Ectodermal cell (in vitro differentiated cells): ENCODE results near the gene SLC25A26.

ENCODE experiments used
- H3K27ac ChIP-seq: 2 replicates; pipeline ENCODE4 v1.7.0; 2013; ENCODE audit warnings: mild to moderate bottlenecking, low read depth, low read length; ENCODE audit not compliant: insufficient read depth, poor library complexity, severe bottlenecking
- H3K27me3 ChIP-seq: 2 replicates; pipeline ENCODE4 v1.7.0; 2013; ENCODE audit warnings: mild to moderate bottlenecking, low read length; ENCODE audit not compliant: insufficient read depth, control insufficient read depth, poor library complexity, severe bottlenecking
- H3K36me3 ChIP-seq: one replicate; pipeline ENCODE4 v1.7.0; 2013; ENCODE audit warnings: low read length; ENCODE audit not compliant: control insufficient read depth, insufficient read depth
- H3K4me1 ChIP-seq: one replicate; pipeline ENCODE4 v1.7.0; 2013; ENCODE audit warnings: low read length; ENCODE audit not compliant: control insufficient read depth, insufficient read depth
- H3K4me3 ChIP-seq: 2 replicates; pipeline ENCODE4 v1.7.0; 2013; ENCODE audit warnings: low read depth, low read length, control low read depth; ENCODE audit not compliant: insufficient read depth
- H3K9me3 ChIP-seq: 2 replicates; pipeline ENCODE4 v1.7.0; 2013; ENCODE audit warnings: mild to moderate bottlenecking, low read length, moderate library complexity; ENCODE audit not compliant: control insufficient read depth
- WGBS, 2 experiments: methylation state at CpG; one replicate each; pipeline ENCODE4 v1.1.7; 2013; ENCODE audit warnings: missing lambda C conversion rate in 2 of 2; 5-methylcytosine and 5-hydroxymethylcytosine counted together

Gene SLC25A26

DNA sequence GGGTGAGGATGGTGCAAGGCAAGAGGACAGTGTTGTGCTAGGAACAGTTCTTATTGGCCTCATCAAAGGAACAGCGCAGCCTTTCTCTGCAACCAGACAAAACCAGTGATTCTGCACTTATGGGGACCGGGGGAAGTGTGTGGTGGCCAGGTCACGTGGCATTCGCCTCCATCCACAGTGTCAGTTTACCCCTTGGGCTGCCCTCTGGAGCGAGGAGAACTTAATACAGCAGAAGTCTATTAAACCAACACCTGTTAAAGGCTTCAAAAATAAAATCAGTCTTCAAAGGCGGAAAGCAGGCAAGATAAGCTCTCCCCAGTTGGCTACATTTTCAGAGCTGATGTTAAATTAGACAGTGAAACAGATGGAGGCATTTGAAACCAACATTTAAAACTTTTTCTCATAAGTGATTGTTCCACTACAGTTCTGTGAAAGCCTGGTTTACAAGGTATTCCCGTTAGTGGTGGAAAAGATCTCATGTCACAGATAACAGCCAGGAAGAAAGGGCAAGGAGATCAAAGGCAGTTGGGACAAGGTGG, 204.8 kb downstream of the SLC25A26 start:
- Histone ChIP-seq H3K27ac (no peak overlapping the region), H3K4me3 (no peak overlapping the region), H3K9me3 (peaks cover 6% of the 10 kb centered on the region), H3K4me1 (peaks cover 6% of the 10 kb centered on the region), H3K36me3 (peaks cover 34% of the 10 kb centered on the region), H3K27me3 (no peaks in the 10 kb centered on the region)
- WGBS, 2 experiments: 95 to 96% methylated on average over 7 of the region's 7 CpGs

DNA sequence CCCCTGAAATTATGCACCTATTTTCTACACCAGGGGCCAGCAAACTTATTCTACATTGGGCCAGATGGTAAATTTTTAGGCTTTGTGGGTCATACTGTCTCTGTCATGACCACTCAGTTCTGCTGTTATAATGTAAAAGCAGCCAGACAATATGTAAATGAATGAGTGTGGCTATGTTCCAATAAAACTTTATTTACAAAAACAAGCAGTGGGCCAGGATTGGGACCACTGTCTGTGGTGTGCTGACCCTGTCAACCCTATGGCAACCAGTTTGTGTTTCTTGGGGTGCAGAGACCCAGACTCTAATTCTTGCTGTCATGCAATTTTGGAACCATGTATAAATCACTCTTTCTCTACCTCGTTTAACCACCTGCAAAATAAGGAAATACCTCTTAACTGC, 205.3 kb downstream of the SLC25A26 start:
- Histone ChIP-seq H3K4me1 (peaks cover 6% of the 10 kb centered on the region), H3K27ac (no peak overlapping the region), H3K27me3 (no peaks in the 10 kb centered on the region), H3K4me3 (no peak overlapping the region), H3K9me3 (peaks cover 6% of the 10 kb centered on the region), H3K36me3 (peaks cover 30% of the 10 kb centered on the region)
- 90 to 98% methylated on average over 1 of the region's 1 CpG for WGBS, 2 experiments

DNA sequence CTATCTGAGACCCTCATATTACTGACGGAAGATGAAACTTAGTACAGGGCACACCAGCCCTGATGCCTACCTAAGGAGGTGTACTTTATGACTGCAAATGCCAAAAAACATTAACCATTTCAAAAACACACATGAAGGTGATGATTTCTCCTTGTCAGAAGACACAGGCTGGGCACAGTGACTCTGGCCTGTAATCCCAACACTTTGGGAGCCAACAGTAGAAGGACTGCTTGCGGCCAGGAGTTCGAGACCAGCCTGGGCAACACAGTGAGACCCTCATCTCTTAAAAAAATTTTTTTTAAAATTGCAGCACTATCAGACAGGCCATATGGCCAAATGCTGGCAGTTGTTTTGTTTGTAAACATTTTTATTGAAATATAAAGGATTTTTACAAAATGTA, 206.6 kb downstream of the SLC25A26 start:
- Histone ChIP-seq H3K4me1 (peaks cover 6% of the 10 kb centered on the region), H3K9me3 (peaks cover 2% of the 10 kb centered on the region), H3K27me3 (no peaks in the 10 kb centered on the region), H3K4me3 (no peak overlapping the region), H3K27ac (no peak overlapping the region), H3K36me3 (peaks cover 23% of the 10 kb centered on the region)
- 90 to 95% methylated on average over 3 of the region's 3 CpGs for WGBS, 2 experiments

DNA sequence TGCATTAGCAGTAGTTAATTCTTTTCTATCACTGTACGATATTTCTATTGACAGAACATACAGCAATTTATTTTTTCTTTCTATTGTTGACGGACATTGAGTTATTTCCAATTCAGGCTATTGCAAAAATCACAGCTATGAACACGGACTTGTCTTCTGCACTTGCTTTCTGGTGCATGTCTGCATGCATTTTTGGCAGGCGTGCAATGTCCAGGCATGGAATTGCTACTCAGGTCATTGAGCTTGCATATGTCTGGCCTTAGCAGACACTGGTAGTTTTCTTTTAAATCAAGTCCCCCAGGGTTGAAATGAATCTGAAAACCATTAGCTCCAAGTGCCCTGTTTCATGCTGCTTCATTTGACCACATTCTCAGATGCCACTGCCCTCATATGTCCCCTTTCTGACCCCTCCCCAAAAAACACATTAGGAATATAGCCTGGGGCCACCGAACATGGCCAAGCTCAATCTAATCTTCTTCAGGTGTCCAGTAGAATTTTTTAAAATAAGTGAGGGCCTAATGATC, 207.2 kb downstream of the SLC25A26 start:
- 93 to 96% methylated on average over 5 of the region's 5 CpGs for WGBS, 2 experiments
- peaks cover 6% of the 10 kb centered on the region for H3K4me1 ChIP-seq
- H3K27me3 ChIP-seq: no peaks in the 10 kb centered on the region
- H3K4me3 ChIP-seq: no peak overlapping the region
- peaks cover 2% of the 10 kb centered on the region for H3K9me3 ChIP-seq
- no peak overlapping the region for H3K27ac ChIP-seq
- peaks cover 16% of the 10 kb centered on the region for H3K36me3 ChIP-seq
